ENCODE data around the gene FEZF1. TPM values are rescaled to one million over a fixed set of nuclear protein-coding genes. Genes with fewer than 3 reads are reported as not detected.

FEZF1 gene
- total and polyA plus RNA-seq, 2 of the 13 experiments (the other 11 are each of a cell fraction or from before 2014, with no cell fraction given) = not detected

- TF ChIP-seq ZNF687 (CRISPR knock-in tag; IDR thresholded peaks at IDR 0.05) = peak; percentile 36; the same call in 1 of the 2 replicates
Observed at GRCh38 chr7:122316467-122317388, 12.2 kb upstream of the FEZF1 start (continued).

GRCh38 chr7:122315507-122316466, 11.2 kb upstream of the FEZF1 start:
- 29% methylated on average over 24 of the region's 25 CpGs for WGBS (ENCODE audit: low lambda C conversion rate)
- Histone ChIP-seq H3K79me2 (ENCODE audit: insufficient read depth, low read length) (no peaks in the 10 kb centered on the region), H2AFZ (ENCODE audit: low read length) (no peak overlapping the region), H3K36me3 (replicated peaks in 1 of 2; ENCODE audit: control insufficient read depth in 1 of 2, insufficient read depth in 2 of 2, low read length in 2 of 2) (no peaks in the 10 kb centered on the region), H3K9me3 (ENCODE audit: low read length) (no peaks in the 10 kb centered on the region), H4K20me1 (ENCODE audit: insufficient read depth, low read length) (no peaks in the 10 kb centered on the region), H3K9ac (ENCODE audit: insufficient read depth, low read depth, low read length) (no peak overlapping the region), H3K27me3 (ENCODE audit: control insufficient read depth in 1 of 2, insufficient read depth in 2 of 2, low read length in 2 of 2) (peaks cover 5 to 59% of the 10 kb centered on the region in 2 experiments), H3K4me1 (ENCODE audit: insufficient read depth, low read length) (peaks cover 25% of the 10 kb centered on the region), H3K27ac (ENCODE audit: extremely low read length, insufficient read depth, low read length) (no peak overlapping the region), H3K4me2 (ENCODE audit: low read depth, low read length) (no peak overlapping the region), H3K4me3 (replicated peaks in 1 of 3; ENCODE audit: insufficient read depth in 1 of 3, low read depth in 2 of 3, low read length in 3 of 3) (peak overlapping the region in 1 of 3 experiments; percentile 58; a peak in 1 of 6 replicates)
- intact Hi-C loops (cut with micrococcal nuclease; ENCODE audit: unreplicated experiment) = no loop called here
- POLR2A ChIA-PET = no interaction called here
- TF ChIP-seq ZBTB33 (CRISPR knock-in tag; IDR thresholded peaks at IDR 0.05) (no peak), ZNF629 (CRISPR knock-in tag; conservative IDR thresholded peaks at IDR 0.05) (peak; percentile 63; the same call in 1 of the 2 replicates)
- DNase-seq (ENCODE audit: low spot score) (no peak), ATAC-seq (peak; percentile 46), FAIRE-seq (no peak)
- no TSS peak for BruUV-seq (replicated peaks)
- in situ Hi-C loops (cut with HindIII; ENCODE audit: extremely low pct_ligation_motif_present, low pct_unique_long_range_greater_than_20kb) = no loop called here
- CTCF ChIA-PET (ENCODE audit: low intra/inter-chr PET ratio, low total read pairs) = no interaction called here

Data from HepG2 (cell line).